Measurements from ENCODE around the gene KLK12.

DNA sequence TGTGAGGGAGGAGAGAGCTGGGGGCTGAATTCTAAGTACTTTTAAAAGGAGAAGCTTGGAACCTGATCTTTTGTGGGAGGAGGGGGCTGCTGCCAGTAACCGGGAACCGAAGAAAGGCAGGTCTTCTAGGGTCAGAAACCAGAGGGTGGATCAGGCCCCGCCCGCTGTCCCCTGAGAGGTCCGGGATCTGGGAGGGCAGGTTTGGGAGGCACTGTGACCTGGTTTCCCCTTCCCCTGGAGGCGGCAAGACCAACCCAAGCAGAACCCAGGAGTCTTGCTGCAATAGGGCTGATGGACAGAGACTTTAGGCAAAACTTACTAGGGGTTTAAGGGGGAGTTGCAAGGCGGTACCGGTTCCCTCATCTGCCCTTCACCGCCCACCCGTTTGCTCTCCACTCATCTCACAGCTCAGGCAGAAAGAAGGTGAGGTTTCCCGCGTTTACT lies 32.7 kb downstream of the KLK12 start:
- TF ChIP-seq, protein P1, sequence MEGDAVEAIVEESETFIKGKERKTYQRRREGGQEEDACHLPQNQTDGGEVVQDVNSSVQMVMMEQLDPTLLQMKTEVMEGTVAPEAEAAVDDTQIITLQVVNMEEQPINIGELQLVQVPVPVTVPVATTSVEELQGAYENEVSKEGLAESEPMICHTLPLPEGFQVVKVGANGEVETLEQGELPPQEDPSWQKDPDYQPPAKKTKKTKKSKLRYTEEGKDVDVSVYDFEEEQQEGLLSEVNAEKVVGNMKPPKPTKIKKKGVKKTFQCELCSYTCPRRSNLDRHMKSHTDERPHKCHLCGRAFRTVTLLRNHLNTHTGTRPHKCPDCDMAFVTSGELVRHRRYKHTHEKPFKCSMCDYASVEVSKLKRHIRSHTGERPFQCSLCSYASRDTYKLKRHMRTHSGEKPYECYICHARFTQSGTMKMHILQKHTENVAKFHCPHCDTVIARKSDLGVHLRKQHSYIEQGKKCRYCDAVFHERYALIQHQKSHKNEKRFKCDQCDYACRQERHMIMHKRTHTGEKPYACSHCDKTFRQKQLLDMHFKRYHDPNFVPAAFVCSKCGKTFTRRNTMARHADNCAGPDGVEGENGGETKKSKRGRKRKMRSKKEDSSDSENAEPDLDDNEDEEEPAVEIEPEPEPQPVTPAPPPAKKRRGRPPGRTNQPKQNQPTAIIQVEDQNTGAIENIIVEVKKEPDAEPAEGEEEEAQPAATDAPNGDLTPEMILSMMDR (IDR thresholded peaks at IDR 0.05): no peak
- TF ChIP-seq POLR2A (IDR thresholded peaks at IDR 0.05): no peak
- TF ChIP-seq EP300 (IDR thresholded peaks at IDR 0.05): no peak

Measured in gastroesophageal sphincter (tissue), 3 donors.